Dendritic cell treated with granulocyte-macrophage colony-stimulating factor and Interleukin-4, amounts not matched to agents 40 ng/mL and 50 ng/mL, for 4 days (primary cell): ENCODE measurements around the gene NODAL.

Source experiments
- H3K27ac Mint-ChIP-seq: one replicate; pipeline ENCODE4 v1.8.0; 2022; ENCODE audit warnings: mild to moderate bottlenecking, mixed read lengths
- H3K27me3 Mint-ChIP-seq: one replicate; pipeline ENCODE4 v1.8.0; 2022; ENCODE audit warnings: mild to moderate bottlenecking, mixed read lengths
- H3K36me3 Mint-ChIP-seq: one replicate; pipeline ENCODE4 v1.8.0; 2022; ENCODE audit warnings: low read depth, mixed read lengths
- H3K4me1 Mint-ChIP-seq: one replicate; pipeline ENCODE4 v1.8.0; 2022; ENCODE audit warnings: low read depth, mixed read lengths
- H3K4me3 Mint-ChIP-seq: one replicate; pipeline ENCODE4 v1.8.0; 2022; ENCODE audit warnings: mild to moderate bottlenecking, moderate library complexity, mixed read lengths
- H3K9me3 Mint-ChIP-seq: one replicate; pipeline ENCODE4 v1.8.0; 2022; ENCODE audit warnings: mixed read lengths
- intact Hi-C: fragments of 100-400 bp; cut with micrococcal nuclease; formaldehyde crosslinking; loops from one replicate; pipeline ENCODE4 v1.15.0; 2022

NODAL gene

GRCh38 chr10:70457759-70458305, 16.4 kb upstream of the NODAL start:
- Mint-ChIP-seq H3K9me3 (no peaks in the 10 kb centered on the region), H3K27me3 (peaks cover 67% of the 10 kb centered on the region), H3K4me3 (peak overlapping the region; percentile 21), H3K27ac (no peak overlapping the region), H3K36me3 (no peaks in the 10 kb centered on the region), H3K4me1 (peaks cover 16% of the 10 kb centered on the region)
- intact Hi-C loops = no loop called here

- peaks cover 16% of the 10 kb centered on the region for H3K4me1 Mint-ChIP-seq
- no peak overlapping the region for H3K4me3 Mint-ChIP-seq
- peaks cover 59% of the 10 kb centered on the region for H3K27me3 Mint-ChIP-seq
- H3K36me3 Mint-ChIP-seq = no peaks in the 10 kb centered on the region
- no peaks in the 10 kb centered on the region for H3K9me3 Mint-ChIP-seq
- no peak overlapping the region for H3K27ac Mint-ChIP-seq
- intact Hi-C loops = no loop called here
Measured at GRCh38 chr10:70456164-70456563, 14.7 kb upstream of the NODAL start.

DNA sequence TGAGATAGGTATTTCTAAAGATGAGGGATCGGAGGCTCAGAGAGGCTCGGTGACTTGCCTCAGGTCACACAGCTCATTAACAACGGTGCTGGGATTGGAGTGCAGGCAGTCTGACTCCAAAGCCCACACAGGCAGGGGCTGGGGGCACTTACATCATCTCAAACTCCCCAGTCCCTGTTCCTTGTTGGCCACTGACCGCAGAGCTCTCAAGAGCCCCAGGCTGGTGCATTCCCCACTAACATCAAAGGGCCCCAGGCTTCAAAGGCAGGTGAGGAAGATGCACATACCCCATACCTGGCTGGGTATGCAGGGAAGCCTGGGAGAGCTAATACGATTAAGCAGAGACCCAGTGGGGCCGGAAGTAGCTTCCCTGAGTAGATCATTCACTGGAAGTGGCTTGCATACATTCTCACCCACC, 13.7 kb upstream of the NODAL start:
- intact Hi-C loops = no loop called here
- Mint-ChIP-seq H3K27me3 (peaks cover 58% of the 10 kb centered on the region), H3K27ac (no peak overlapping the region), H3K36me3 (no peaks in the 10 kb centered on the region), H3K9me3 (no peaks in the 10 kb centered on the region), H3K4me1 (peaks cover 16% of the 10 kb centered on the region), H3K4me3 (no peak overlapping the region)

DNA sequence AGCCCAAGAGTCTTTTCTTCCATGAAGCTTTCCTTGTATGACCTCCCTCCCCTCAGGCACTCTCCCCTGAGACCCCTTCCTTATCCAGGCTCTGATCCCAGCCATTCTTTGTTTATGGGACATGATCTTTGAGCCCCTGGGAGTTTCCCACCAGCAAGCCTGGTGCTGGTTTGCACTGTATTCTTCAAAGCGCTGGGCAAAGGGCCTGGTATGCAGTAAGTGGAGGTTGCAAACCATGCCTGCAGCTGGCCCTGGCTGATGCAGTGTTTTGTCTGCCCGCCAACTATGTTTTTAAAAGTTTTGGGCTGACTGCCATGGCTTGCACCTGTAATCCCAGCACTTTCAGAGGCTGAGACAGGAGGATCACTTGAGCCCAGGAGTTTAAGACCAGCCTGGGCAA, 6.8 kb upstream of the NODAL start:
- intact Hi-C loops = no loop called here
- Mint-ChIP-seq H3K27me3 (peaks cover 34% of the 10 kb centered on the region), H3K27ac (no peak overlapping the region), H3K36me3 (no peaks in the 10 kb centered on the region), H3K4me1 (no peaks in the 10 kb centered on the region), H3K4me3 (no peak overlapping the region), H3K9me3 (no peaks in the 10 kb centered on the region)

DNA sequence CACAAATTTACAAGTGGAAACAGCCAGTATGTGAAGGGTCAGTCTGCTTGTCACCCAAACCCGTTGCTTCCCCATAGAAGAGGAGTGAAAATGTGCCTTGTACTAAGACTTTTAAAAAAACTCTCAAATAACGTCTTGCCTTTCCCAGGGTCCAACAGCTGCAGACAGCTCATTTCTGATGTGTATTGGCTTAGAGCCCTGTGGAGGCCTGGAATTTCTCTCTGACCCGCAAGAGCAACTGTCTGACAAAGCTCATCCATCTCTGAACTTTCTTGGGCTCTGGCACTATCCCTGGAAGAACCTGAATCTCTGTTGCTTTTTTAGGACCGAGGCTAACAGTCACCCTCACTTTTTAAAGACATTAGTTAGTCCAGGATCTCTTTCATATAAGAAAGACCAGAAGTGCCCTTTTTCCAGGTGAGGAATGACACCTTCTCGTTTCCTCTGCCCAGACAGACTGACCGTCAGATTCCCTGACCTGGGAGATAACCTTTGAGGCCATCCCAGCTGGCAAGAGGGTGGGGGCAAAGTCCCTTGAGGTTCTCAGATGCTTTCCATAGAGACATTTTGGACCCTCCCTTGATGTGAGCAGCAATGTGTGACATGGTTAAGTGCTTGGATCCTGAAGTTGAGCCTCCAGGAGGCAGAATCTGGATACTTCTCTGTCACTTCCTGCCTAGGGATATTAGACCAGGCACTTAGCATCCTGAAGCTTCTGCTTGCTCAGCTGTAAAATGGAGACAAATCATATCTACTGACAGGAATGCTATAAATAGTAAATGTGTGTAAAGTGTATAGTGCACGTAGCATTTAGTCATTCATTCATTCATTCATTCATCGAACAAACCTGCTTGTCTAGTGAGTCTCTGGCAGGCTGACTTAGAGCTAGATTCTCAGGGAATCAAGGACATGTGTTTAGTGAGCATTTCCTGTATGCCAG, 4.5 kb upstream of the NODAL start:
- H3K4me1 Mint-ChIP-seq = peaks cover 5% of the 10 kb centered on the region
- intact Hi-C loops = no loop called here
- no peaks in the 10 kb centered on the region for H3K9me3 Mint-ChIP-seq
- H3K27me3 Mint-ChIP-seq = peaks cover 55% of the 10 kb centered on the region
- no peaks in the 10 kb centered on the region for H3K36me3 Mint-ChIP-seq
- no peak overlapping the region for H3K27ac Mint-ChIP-seq
- H3K4me3 Mint-ChIP-seq = no peak overlapping the region

DNA sequence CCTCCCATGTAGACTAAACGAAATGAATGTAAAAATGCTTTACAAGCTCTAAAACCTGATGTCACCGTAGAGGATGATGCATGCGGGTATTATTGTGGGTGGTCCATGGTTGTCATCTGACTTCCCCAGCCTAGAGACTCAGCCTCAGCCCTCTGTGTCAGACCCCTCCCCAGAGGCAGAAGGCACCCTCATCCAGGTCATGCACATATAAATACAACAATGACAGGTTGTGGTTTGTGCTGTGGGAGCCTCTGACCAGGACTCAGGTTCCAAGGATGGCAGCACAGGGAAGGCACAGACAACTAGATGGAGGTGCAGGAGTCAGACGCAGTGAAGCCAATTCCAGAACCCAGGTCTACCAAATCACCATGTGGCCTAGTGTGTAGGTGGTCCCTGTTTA, 3.3 kb upstream of the NODAL start:
- Mint-ChIP-seq H3K4me1 (peaks cover 17% of the 10 kb centered on the region), H3K27ac (no peak overlapping the region), H3K4me3 (no peak overlapping the region), H3K9me3 (no peaks in the 10 kb centered on the region), H3K27me3 (peaks cover 61% of the 10 kb centered on the region), H3K36me3 (no peaks in the 10 kb centered on the region)
- intact Hi-C loops = no loop called here

DNA sequence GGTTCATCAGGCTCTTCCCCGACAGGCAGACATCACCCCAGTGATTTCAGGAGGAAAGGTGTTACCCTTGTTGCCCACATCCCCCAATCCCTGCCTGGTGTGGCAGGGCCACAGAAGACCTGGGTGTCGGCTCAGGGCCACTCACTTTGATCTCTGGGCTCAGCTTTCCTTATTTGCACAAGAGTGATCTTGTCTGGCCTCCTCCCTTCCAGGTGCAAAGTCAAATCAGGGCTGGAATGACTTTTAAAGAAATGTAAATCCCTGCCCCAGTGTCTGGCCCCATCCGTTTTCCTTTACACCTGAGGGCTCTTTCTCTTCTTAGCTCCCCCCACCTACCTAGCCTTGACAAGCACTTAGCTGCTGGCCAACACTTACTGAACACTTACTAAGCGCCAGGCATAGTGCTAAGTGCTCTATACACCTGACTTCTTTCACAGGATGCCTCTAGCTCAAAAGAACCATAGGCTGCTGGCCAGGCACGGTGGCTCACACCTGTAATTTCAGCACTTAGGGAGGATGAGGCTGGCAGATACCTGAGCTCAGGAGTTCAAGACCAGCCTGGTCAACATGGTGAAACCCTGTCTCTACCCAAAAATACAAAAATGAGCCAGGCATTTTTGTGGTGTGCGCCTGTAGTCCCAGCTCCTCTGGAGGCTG, 979 bp upstream of the NODAL start:
- H3K9me3 Mint-ChIP-seq = no peaks in the 10 kb centered on the region
- H3K27me3 Mint-ChIP-seq = peaks cover 77% of the 10 kb centered on the region
- intact Hi-C loops = no loop called here
- no peak overlapping the region for H3K27ac Mint-ChIP-seq
- peaks cover 17% of the 10 kb centered on the region for H3K4me1 Mint-ChIP-seq
- no peak overlapping the region for H3K4me3 Mint-ChIP-seq
- H3K36me3 Mint-ChIP-seq = no peaks in the 10 kb centered on the region

DNA sequence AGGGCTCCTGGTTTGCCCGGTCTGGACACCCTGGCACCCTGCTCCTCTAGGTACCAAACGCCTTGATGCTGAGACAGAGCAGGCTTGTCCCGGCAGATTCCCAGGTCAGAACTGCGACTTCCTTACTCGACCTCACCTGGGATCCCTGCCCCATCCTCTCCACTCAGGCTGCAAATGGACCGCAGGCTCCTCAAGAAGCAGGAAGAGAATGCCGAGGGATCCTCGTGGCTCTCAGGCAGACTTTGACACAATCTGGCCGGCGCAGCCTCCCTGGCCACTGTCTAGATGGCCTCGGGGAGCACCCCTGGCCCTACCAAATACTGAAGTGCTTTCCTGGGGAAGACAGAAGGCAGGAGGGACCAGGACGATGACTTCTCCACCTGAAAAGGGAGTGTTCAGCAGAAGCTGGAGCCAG, 421 bp upstream of the NODAL start:
- no peak overlapping the region for H3K4me3 Mint-ChIP-seq
- H3K4me1 Mint-ChIP-seq = peaks cover 17% of the 10 kb centered on the region
- intact Hi-C loops = no loop called here
- H3K27ac Mint-ChIP-seq = no peak overlapping the region
- H3K36me3 Mint-ChIP-seq = no peaks in the 10 kb centered on the region
- peaks cover 80% of the 10 kb centered on the region for H3K27me3 Mint-ChIP-seq
- no peaks in the 10 kb centered on the region for H3K9me3 Mint-ChIP-seq

- peak overlapping the region; percentile 46 for H3K4me3 Mint-ChIP-seq
- peaks cover 4% of the 10 kb centered on the region for H3K36me3 Mint-ChIP-seq
- no peaks in the 10 kb centered on the region for H3K9me3 Mint-ChIP-seq
- peaks cover 17% of the 10 kb centered on the region for H3K4me1 Mint-ChIP-seq
- intact Hi-C loops = no loop called here
- no peak overlapping the region for H3K27ac Mint-ChIP-seq
- H3K27me3 Mint-ChIP-seq = peaks cover 77% of the 10 kb centered on the region
Measured at GRCh38 chr10:70440296-70441160, 953 bp downstream of the NODAL start.

GRCh38 chr10:70437721-70438120, 3.8 kb downstream of the NODAL start:
- H3K9me3 Mint-ChIP-seq = no peaks in the 10 kb centered on the region
- H3K4me3 Mint-ChIP-seq = no peak overlapping the region
- H3K27ac Mint-ChIP-seq = no peak overlapping the region
- intact Hi-C loops = no loop called here
- H3K4me1 Mint-ChIP-seq = peaks cover 19% of the 10 kb centered on the region
- H3K27me3 Mint-ChIP-seq = peaks cover 62% of the 10 kb centered on the region
- peaks cover 24% of the 10 kb centered on the region for H3K36me3 Mint-ChIP-seq

GRCh38 chr10:70435241-70436085, 6.0 kb downstream of the NODAL start:
- Mint-ChIP-seq H3K27me3 (peaks cover 39% of the 10 kb centered on the region), H3K4me3 (no peak overlapping the region), H3K4me1 (peaks cover 12% of the 10 kb centered on the region), H3K9me3 (no peaks in the 10 kb centered on the region), H3K36me3 (peaks cover 28% of the 10 kb centered on the region), H3K27ac (no peak overlapping the region)
- intact Hi-C loops = no loop called here

GRCh38 chr10:70433581-70434280, 7.8 kb downstream of the NODAL start:
- Mint-ChIP-seq H3K27ac (no peak overlapping the region), H3K4me3 (no peak overlapping the region), H3K36me3 (peaks cover 44% of the 10 kb centered on the region), H3K4me1 (peaks cover 6% of the 10 kb centered on the region), H3K9me3 (no peaks in the 10 kb centered on the region), H3K27me3 (peaks cover 23% of the 10 kb centered on the region)
- intact Hi-C loops = no loop called here
